Nephron progenitor cell (in vitro differentiated cells): Measurements from ENCODE around the gene KDM6A.
A peak's percentile ranks its signal among the peaks of the same experiment; 100 is the strongest.
"Not testable (repeated sequence)": the region's sequence is repeated elsewhere in the genome, so short reads cannot be mapped to it uniquely, and the experiment has no call there.

Source experiments
- DNase-seq: peaks from one replicate; pipeline ENCODE4 v3.0.0; 2021
- H3K27ac Mint-ChIP-seq: 2 replicates; pipeline ENCODE4 v1.8.0; 2021; ENCODE audit warnings: mild to moderate bottlenecking, moderate library complexity, mixed read lengths
- H3K27me3 Mint-ChIP-seq: 2 replicates; pipeline ENCODE4 v1.8.0; 2021; ENCODE audit warnings: mild to moderate bottlenecking, low read depth, mixed read lengths; ENCODE audit not compliant: poor library complexity
- H3K36me3 Mint-ChIP-seq: 2 replicates; pipeline ENCODE4 v1.8.0; 2021; ENCODE audit warnings: low read depth, mixed read lengths
- H3K4me1 Mint-ChIP-seq: 2 replicates; pipeline ENCODE4 v1.8.0; 2021; ENCODE audit warnings: mixed read lengths
- H3K4me3 Mint-ChIP-seq: 2 replicates; pipeline ENCODE4 v1.8.0; 2021; ENCODE audit warnings: mild to moderate bottlenecking, moderate library complexity, mixed read lengths
- H3K9me3 Mint-ChIP-seq: 2 replicates; pipeline ENCODE4 v1.8.0; 2021; ENCODE audit warnings: mild to moderate bottlenecking, moderate library complexity, mixed read lengths
- CTCF ChIP-seq: fragments of 200-600 bp; sonication (generic); IDR thresholded peaks from 2 replicates; pipeline ENCODE4 v1.5.0; 2021; ENCODE audit warnings: antibody characterized with exemption

KDM6A gene

GRCh38 chrX:44946771-44947170 is 73.8 kb downstream of the KDM6A start:
- peaks cover 80% of the 10 kb centered on the region for H3K9me3 Mint-ChIP-seq
- H3K27me3 Mint-ChIP-seq: no peaks in the 10 kb centered on the region
- H3K27ac Mint-ChIP-seq: no peak overlapping the region
- no peak for TF ChIP-seq CTCF
- no peak for DNase-seq
- H3K4me1 Mint-ChIP-seq: peaks cover 25% of the 10 kb centered on the region
- peaks cover 43% of the 10 kb centered on the region for H3K36me3 Mint-ChIP-seq
- H3K4me3 Mint-ChIP-seq: no peak overlapping the region

- H3K4me3 Mint-ChIP-seq: no peak overlapping the region
- DNase-seq: no peak
- peak overlapping the region; percentile 41 for H3K27ac Mint-ChIP-seq
- peaks cover 32% of the 10 kb centered on the region for H3K4me1 Mint-ChIP-seq
- TF ChIP-seq CTCF: no peak
- H3K27me3 Mint-ChIP-seq: no peaks in the 10 kb centered on the region
- peaks cover 38% of the 10 kb centered on the region for H3K36me3 Mint-ChIP-seq
- H3K9me3 Mint-ChIP-seq: peaks cover 74% of the 10 kb centered on the region
Observed at GRCh38 chrX:44947995-44948394, 75.0 kb downstream of the KDM6A start.

- TF ChIP-seq CTCF: no peak
- H3K4me1 Mint-ChIP-seq: peaks cover 36% of the 10 kb centered on the region
- no peak overlapping the region for H3K27ac Mint-ChIP-seq
- H3K4me3 Mint-ChIP-seq: no peak overlapping the region
- peaks cover 74% of the 10 kb centered on the region for H3K9me3 Mint-ChIP-seq
- H3K27me3 Mint-ChIP-seq: no peaks in the 10 kb centered on the region
- peaks cover 36% of the 10 kb centered on the region for H3K36me3 Mint-ChIP-seq
- DNase-seq: no peak
Observed at GRCh38 chrX:44948406-44948805, 75.4 kb downstream of the KDM6A start.

GRCh38 chrX:44949125-44949524 is 76.1 kb downstream of the KDM6A start:
- Mint-ChIP-seq H3K36me3 (peaks cover 30% of the 10 kb centered on the region), H3K9me3 (peaks cover 72% of the 10 kb centered on the region), H3K27ac (no peak overlapping the region), H3K27me3 (peaks cover 3% of the 10 kb centered on the region), H3K4me3 (no peak overlapping the region), H3K4me1 (peaks cover 43% of the 10 kb centered on the region)
- TF ChIP-seq CTCF: no peak
- no peak for DNase-seq

- H3K36me3 Mint-ChIP-seq: peaks cover 14% of the 10 kb centered on the region
- H3K4me1 Mint-ChIP-seq: peaks cover 55% of the 10 kb centered on the region
- H3K9me3 Mint-ChIP-seq: peaks cover 63% of the 10 kb centered on the region
- peak overlapping the region; percentile 34 for H3K27ac Mint-ChIP-seq
- not testable (repeated sequence) for DNase-seq, H3K27me3 Mint-ChIP-seq
- peak overlapping the region; percentile 33 for H3K4me3 Mint-ChIP-seq
Observed at GRCh38 chrX:44950471-44951366, 77.7 kb downstream of the KDM6A start.

- Mint-ChIP-seq H3K36me3 (peaks cover 10% of the 10 kb centered on the region), H3K27ac (no peak overlapping the region), H3K4me3 (peak overlapping the region; percentile 26), H3K27me3 (peaks cover 3% of the 10 kb centered on the region), H3K4me1 (peaks cover 55% of the 10 kb centered on the region), H3K9me3 (peaks cover 62% of the 10 kb centered on the region)
- no peak for TF ChIP-seq CTCF
- DNase-seq: no peak
Observed at GRCh38 chrX:44951572-44952067, 78.6 kb downstream of the KDM6A start.
